Measurements from ENCODE around the gene DLG5.

The DLG5 gene

DNA sequence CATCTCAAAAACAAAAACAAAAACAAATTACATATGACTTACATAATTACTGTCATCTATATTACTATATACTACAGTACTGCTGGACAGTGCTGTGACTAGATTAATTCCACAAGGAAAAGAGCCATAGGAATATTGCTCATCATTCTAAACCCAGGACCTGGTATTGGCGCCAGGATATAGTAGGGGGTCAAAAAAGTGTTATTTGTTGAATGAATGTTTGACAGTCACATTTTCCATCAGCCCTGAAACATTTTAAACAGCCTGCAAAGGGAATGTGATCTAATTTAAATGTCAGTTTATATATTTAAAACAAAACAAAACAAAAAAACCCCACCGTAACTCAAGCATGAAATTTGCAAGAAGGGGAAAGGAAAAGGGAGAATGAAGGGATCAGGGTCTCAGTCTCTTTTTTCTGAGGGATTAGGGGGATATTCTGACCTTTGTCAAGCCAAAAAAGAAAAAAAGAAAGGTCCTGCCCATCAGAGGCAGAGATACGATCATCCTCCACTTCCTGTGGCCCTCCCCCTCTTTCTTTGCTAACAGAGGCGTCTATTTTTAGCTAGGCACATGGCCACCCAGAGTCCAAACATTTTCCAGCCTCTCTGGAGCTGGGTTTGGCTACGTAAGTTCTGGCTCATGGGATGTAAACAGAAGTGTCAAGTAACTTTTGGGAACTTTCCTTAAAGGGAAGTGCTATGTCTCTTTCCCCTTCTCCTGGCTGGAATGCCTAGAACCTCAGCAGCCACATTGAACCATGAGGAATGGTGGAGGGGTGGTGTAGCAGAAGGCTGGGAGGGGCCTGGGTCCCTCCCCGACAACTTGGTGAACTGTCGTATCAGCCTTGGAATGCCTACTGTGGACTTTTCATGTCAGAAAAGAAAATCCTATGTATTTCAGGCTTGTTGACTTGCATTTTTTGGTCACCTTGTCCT, 44.6 kb upstream of the DLG5 start:
- no peak for TF ChIP-seq CTCF (conservative IDR thresholded peaks at IDR 0.05)
- H3K27ac ChIP-seq: peak overlapping the region; percentile 67

GRCh38 chr10:77969114-77969513, 42.6 kb upstream of the DLG5 start:
- TF ChIP-seq CTCF (conservative IDR thresholded peaks at IDR 0.05): no peak
- H3K27ac ChIP-seq: peak overlapping the region; percentile 67

DNA sequence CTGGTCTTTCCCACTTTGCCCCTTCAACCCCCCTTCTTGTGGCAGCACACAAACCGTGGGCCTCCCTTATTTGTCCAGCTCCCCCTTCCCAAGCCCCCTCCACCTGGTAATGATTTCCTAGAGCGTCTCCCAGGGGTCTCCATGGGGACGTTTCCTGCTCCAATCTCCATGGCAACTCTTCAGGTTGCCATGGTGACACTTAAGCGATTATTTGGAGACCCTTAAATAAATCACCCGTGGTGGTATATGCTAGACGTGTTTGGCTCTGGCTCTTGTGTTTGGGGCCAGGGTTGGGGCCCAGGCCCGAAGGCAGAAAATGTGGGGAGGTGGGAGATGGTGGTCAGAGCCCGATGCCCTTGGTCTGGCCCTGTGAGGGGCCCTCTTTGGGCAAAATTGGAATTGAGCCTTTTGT, 41.1 kb upstream of the DLG5 start:
- no peak overlapping the region for H3K27ac ChIP-seq
- no peak for TF ChIP-seq CTCF (conservative IDR thresholded peaks at IDR 0.05)

DNA sequence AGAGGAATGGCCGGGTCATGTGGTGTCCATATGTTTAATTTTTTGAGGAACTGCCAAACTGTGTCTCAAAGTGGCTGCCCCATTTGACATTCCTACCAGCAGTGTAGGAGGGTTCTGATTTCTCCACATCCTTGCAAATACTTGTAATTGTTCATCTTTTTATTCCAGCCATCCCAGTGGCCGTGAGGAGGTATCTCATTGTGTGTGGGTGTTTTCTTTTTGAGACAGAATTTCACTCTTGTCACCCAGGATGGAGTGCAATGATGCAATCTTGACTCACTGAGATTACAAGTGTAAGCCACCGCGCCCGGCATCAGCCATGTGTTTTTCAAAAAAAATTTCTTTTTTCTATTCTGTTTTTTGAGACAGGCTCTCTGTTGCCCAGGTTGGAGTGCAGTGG, 38.7 kb upstream of the DLG5 start:
- no peak for TF ChIP-seq CTCF (conservative IDR thresholded peaks at IDR 0.05)
- no peak overlapping the region for H3K27ac ChIP-seq

GRCh38 chr10:77964811-77965210, 38.3 kb upstream of the DLG5 start:
- no peak overlapping the region for H3K27ac ChIP-seq

DNA sequence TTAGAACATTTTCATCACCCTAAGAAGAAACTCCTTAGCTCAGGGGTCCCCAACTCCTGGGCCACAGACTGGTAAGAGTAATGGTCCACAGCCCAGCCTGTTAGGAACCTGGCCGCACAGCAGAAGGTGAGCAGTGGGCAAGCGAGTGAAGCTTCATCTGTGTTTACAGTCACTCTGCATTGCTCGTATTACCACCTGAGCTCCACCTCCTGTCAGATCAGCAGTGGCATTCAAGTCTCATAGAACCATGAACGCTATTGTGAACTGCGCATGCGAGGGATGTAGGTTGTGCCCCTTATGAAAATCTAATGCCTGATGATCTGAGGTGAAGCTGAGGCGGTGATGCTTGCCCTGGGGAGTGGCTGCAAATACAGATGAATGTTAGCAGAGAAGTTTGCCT, 37.3 kb upstream of the DLG5 start:
- H3K27ac ChIP-seq: no peak overlapping the region
- TF ChIP-seq CTCF (conservative IDR thresholded peaks at IDR 0.05): no peak

More at GRCh38 chr10:77964811-77965210, 38.3 kb upstream of the DLG5 start:
- no peak for TF ChIP-seq CTCF (conservative IDR thresholded peaks at IDR 0.05)

GRCh38 chr10:77962350-77963146, 36.0 kb upstream of the DLG5 start:
- TF ChIP-seq CTCF (conservative IDR thresholded peaks at IDR 0.05): no peak
- no peak overlapping the region for H3K27ac ChIP-seq
